HG02571 (cell line): Measurements from ENCODE around the gene RNF44.

Experiments used
- ATAC-seq: cut with Tn5 transposase; IDR thresholded peaks from one replicate; pipeline ENCODE4 v1.9.1; 2021; ENCODE audit warnings: mild to moderate bottlenecking, moderate library complexity; ENCODE audit not compliant: unreplicated experiment

Gene RNF44

DNA sequence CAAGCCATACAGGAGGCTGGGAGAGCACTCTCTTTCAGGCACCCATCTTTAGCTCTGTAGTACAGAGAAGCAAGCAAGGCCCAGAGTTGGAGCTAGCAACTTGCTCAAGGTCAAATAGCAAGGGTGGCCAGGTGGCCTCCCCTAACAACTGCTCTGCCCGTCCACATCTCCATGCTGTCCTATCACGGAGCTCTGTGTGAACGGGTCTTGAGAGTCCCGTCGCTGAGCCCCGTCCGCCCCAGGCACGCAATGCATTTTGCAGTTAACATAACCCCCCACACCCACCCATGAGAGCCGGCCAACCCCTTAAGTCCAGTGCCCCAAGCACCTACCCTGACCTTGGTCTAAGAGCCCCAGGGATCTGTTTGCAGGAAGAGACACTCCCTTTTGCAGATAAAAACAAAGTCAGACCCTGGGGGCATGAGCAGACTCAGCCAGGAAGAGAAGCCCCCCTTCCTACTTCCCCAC is 1.5 kb downstream of the RNF44 start:
- ATAC-seq: no peak

DNA sequence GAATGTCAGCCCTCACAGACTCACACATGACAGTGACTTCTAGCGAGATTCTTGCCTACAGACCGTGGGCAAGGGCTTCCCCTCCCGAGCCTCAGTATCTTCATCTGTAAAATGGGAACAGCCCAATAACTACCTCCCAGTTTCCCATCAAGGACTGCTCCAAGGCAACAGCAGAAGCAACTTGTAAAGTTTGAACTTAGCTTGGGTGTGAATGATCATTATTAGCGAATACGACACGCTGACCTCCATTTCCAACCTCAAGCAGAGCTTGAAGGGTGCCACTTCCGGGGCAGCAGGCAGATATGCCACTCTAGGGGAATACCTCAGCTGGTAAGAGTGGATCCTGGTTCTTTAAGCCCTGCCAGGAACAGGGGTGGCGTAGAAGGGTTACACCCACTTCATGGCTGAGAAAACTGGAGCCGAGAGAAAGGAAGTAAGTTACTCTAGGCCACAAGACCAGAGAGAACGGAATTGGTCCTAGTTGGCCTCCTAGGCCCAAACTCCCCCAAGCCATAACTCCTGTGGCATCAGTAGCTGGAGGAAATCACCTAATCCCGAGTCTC is 2.0 kb downstream of the RNF44 start:
- ATAC-seq: no peak

DNA sequence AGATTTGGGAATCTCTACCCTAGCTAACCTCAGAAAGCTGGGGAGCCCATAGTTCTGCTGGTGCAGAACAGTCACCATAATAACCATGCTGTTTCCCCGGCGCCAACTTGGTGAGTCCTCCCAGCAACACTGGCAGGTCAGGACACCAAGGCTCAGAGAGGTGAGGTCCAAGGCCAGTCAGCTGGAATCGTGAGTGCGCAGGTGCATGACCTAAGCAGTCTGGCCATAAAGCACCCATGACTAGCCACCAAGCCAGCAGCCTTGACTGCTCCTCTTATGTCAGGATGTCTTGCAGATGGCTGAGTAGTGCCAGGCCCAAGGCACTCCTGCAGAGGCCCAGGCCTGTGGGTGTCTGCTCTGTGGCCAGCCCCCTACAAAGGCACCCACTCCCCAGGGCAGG is 2.6 kb downstream of the RNF44 start:
- no peak for ATAC-seq

DNA sequence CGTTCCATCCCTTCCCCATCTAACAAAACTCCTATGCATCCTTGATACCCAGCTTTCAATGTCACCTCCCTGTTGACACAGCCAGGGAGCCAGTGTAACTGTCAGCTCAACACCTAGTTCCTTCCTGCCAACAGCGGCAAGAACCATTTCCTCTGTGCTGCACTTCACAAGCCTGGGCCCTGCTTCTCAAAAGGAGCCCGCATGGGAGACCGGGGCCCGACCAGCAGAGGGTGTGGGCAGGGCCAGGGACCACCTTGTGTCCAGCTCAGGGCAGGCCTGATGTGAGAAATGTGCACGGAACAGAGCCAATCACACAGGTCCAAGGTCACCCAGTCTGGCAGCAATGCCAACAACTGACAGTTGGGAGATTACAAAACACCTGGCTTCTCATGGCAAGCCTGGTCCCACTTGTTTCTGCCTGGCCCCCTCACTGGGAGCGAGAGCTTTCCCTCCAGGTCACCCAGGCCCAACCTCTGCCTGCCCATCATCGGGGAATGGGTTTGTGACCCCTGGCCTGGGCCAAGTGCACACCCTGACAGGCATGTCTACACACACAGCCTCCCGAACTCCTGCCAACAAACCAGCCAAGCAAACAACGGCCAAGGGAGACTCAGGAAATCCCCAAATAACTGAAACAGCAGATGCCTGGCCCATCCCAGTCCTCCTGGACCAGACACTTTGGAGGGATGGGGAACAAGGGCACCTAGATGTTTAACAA is 3.1 kb downstream of the RNF44 start:
- no peak for ATAC-seq

- ATAC-seq: no peak
These were observed 3.8 kb downstream of the RNF44 start for GRCh38 chr5:176533390-176533789.

- ATAC-seq: no peak
These were observed 4.4 kb downstream of the RNF44 start for GRCh38 chr5:176532795-176533194.

GRCh38 chr5:176531902-176532493 is 5.2 kb downstream of the RNF44 start:
- no peak for ATAC-seq

DNA sequence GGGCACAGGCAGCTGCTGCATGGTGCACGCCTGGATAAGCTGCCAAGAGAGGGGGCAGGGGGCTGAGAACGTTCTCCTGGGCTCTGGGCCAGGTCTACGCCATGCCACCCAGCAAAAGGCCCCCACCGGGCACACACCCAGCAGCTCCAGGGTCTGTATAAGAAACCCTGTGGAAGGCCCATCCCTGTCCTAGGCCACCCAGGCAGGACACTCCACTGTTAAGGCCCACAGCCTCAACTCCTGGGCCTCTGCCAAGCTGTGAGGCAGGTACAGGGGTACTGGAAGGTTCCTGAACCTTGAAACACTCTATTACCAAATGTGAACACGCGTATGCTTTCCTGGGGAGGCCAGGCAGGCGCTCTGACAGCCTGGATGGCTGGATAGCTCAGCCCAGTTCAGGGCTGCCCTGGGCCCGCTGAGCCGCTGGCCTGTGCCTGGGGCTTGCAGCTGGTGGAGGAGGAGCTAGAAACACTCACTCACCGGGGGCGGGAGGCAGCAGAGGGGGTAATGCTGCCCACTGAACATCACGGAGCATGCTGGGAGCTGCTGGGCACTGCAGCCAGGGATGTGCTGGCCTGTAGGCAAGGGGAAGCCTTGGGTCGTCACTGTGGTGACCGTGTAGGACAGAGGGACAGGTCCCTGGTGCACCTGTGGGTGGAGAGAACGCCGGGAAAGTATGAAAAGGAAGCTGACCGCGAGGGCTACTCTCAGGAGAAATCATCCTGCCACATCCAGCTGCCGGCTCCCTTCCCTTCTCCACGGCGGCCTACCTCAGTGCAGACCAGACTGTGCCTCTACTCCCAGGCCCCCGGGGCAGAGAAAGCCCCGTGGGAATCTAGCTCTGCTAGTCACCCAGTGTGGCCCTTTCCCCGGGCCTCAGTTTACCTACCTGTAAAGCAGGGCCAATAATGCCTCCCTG is 6.0 kb downstream of the RNF44 start:
- no peak for ATAC-seq

DNA sequence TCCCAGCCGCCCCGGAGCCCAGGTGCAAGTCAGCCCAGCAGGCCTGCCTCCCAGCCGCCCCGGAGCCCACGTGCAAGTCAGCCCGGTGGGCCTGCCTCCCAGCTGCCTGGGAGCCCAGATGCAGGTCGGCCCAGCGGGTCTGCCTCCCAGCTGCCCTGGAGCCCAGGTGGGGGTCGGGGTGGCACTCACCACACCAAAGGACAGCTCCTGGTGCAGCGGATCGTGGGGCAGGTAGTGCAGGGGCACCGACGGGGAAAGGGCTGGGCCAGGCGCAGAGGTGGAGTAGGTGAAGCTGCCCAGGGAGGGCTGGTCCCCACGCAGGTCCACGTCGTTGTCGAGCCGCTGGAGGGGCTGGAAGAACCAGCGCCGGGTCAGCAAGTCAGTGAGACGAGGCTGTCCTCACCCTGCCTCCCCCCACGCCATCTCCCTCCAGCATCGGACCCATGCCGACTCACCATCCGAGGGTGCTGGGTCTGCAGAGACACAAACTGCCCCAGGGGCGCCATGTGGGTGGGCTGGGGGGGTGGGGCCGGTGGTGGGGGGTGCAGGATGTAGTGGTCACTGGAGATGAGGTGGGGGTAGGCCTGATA is 6.7 kb downstream of the RNF44 start:
- ATAC-seq: no peak

DNA sequence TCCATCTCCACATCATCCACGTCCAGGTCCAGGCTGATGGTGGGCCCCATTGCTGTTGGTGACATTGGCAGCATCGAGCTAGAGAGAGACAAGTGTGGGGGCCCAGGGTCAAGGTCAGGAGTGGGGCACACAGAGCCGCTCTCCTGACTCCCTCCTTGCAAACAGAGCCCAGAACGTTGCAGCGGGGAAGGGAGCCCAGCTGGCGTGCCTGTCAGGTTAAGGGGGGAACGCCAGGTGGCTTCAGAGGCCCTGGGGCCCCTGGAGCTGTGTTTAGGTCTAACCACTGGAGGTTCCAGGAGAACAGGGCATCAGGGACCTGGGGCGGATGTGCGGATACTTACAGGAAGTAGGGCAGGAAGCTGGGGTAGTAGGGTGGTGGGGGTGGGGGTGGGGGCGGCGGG is 7.5 kb downstream of the RNF44 start:
- ATAC-seq: no peak

- ATAC-seq: no peak
These were observed 8.0 kb downstream of the RNF44 start for GRCh38 chr5:176529116-176529740.

DNA sequence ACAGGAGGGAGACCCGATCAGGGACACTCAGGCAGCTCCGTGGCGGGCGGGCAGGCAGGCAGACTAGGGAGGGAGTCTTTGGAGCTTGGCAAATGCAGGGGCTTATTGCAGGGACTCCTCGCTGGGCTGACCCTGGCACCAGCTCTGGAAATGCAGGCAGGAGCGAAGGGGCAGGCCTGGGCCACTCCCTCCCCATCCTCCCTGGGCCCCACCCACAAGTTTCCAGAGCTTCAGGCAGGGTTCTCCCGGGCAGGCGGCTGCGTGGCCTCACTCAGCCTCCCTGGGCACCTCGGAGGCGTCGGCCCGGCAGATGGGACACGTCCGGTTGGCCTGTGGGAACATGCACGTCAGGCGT is 8.5 kb downstream of the RNF44 start:
- ATAC-seq: no peak

- no peak for ATAC-seq
These were observed 8.9 kb downstream of the RNF44 start for GRCh38 chr5:176528301-176528700.

GRCh38 chr5:176527246-176528222 is 9.7 kb downstream of the RNF44 start:
- ATAC-seq: no peak

DNA sequence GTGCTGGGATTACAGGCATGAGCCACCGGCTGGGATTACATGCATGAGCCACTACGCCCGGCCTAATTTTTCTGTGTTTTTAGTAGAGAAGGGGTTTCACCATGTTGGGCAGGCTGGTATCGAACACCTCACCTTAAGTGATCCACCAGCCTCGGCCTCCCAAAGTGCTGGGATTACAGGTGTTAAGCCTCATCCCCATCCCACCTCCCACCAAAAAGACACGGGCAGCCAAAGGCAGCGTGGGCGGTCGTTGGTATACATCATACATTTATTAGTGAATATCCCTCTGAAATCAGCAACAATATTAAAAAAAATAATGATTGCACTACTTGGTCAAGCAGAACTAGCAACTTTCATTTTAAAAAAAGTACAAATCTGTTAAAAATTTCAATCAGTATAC is 10.7 kb downstream of the RNF44 start:
- ATAC-seq: no peak

DNA sequence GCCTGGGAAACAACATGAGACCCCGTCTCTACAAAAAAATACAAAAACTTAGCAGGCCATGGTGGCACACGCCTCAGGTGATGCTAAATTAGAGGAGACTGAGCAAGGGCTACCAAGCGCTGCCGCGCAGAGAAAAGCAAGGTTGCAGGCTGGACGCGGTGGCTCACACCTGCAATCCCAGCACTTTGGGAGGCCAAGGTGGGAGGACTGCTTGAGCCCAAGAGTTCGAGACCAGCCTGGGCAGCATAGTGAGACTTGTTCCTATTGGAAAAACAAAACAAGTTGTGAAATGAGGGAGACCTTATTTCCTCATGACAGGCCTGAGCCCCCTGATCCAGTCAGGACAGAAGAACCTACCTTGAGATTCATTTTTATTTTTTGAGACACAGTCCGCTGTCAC is 11.5 kb downstream of the RNF44 start:
- ATAC-seq: no peak

DNA sequence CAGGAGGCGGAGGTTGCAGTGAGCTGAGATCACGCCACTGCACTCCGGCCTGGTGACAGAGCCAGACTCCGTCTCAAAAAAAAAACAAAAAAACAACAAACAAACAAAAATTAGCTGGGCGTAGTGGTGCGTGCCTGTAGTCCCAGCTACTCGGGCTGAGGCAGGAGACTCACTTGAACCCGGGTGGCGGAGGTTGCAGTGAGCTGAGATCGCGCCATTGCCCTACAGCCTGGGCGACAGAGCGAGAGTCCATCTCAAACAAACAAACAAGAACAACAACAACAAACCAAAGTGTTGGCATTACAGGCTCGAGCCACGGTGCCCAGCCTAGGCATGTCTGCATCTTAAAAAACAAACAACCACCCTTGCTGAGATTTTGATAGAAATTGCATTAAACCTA is 12.2 kb downstream of the RNF44 start:
- no peak for ATAC-seq

GRCh38 chr5:176524138-176524537 is 13.1 kb downstream of the RNF44 start:
- ATAC-seq: no peak

- ATAC-seq: no peak
These were observed 15.4 kb downstream of the RNF44 start for GRCh38 chr5:176521699-176522263.
